GM19099 (cell line): ENCODE measurements around the gene MMUT.

Source experiments
- POLR2A ChIP-seq: IDR thresholded peaks from 3 replicates; pipeline ENCODE4 v1.6.1; 2011; ENCODE audit warnings: low read depth; ENCODE audit not compliant: insufficient read length; ENCODE audit errors: extremely low read depth

The MMUT gene

GRCh38 chr6:49462927-49463611, at the start of gene MMUT, which contains the start of gene CENPQ:
Gene MMUT (minus strand): TSS chr6:49463253. CDS start chr6:49459466, 3,787 bp downstream.
Gene CENPQ (plus strand): TSS chr6:49463370. CDS start chr6:49470177, 6,807 bp downstream.
- peak; percentile 84 for TF ChIP-seq POLR2A

- no peak for TF ChIP-seq POLR2A
These were observed 46.3 kb upstream of the MMUT start for GRCh38 chr6:49509342-49509741.

GRCh38 chr6:49506569-49507111, 43.6 kb upstream of the MMUT start:
- TF ChIP-seq POLR2A: no peak

- TF ChIP-seq POLR2A: no peak
These were observed 41.6 kb upstream of the MMUT start for GRCh38 chr6:49504666-49505065.

GRCh38 chr6:49499623-49500022, 36.6 kb upstream of the MMUT start, which contains the start of gene GLYATL3:
Gene GLYATL3 (plus strand): TSS chr6:49499923. CDS start chr6:49511991, 12,068 bp downstream.
- TF ChIP-seq POLR2A: no peak

- TF ChIP-seq POLR2A: no peak
These were observed 36.1 kb upstream of the MMUT start for GRCh38 chr6:49499126-49499525.

GRCh38 chr6:49497304-49497703, 34.3 kb upstream of the MMUT start:
- TF ChIP-seq POLR2A: no peak

- no peak for TF ChIP-seq POLR2A
These were observed 27.6 kb upstream of the MMUT start for GRCh38 chr6:49490633-49491032.

- TF ChIP-seq POLR2A: no peak
These were observed 16.4 kb upstream of the MMUT start for GRCh38 chr6:49479308-49479970.

GRCh38 chr6:49468042-49468441, 5.0 kb upstream of the MMUT start:
- TF ChIP-seq POLR2A: no peak

GRCh38 chr6:49464691-49465090, 1.6 kb upstream of the MMUT start:
- TF ChIP-seq POLR2A: no peak

GRCh38 chr6:49463612-49463967, 537 bp upstream of the MMUT start:
- no peak for TF ChIP-seq POLR2A

- TF ChIP-seq POLR2A: no peak
These were observed 490 bp downstream of the MMUT start for GRCh38 chr6:49462599-49462926.

GRCh38 chr6:49462071-49462470, 982 bp downstream of the MMUT start:
- TF ChIP-seq POLR2A: no peak

GRCh38 chr6:49457771-49458170, 5.3 kb downstream of the MMUT start:
- no peak for TF ChIP-seq POLR2A
